ENCODE results near the gene GGTLC1.

GRCh38 chr20:23967616-23967979 lies 21.0 kb downstream of the GGTLC1 start:
- TF ChIP-seq EZH2 (IDR thresholded peaks at IDR 0.05; ENCODE audit: borderline replicate concordance, low read length), result no peak
- TF ChIP-seq CTCF (IDR thresholded peaks at IDR 0.05; ENCODE audit: low read length), result no peak

Measured in OCI-LY1 (cell line).